ENCODE data around the gene RANGAP1. TPM values are rescaled to one million over a fixed set of nuclear protein-coding genes. Genes with fewer than 3 reads are reported as not detected.

Gene RANGAP1
- total RNA-seq, 1 donor from 2014 or later = 71.5 TPM

- H3K36me3 Mint-ChIP-seq (ENCODE audit: low read depth, unreplicated experiment) = peaks cover 3% of the 10 kb centered on the region
- H3K27me3 Mint-ChIP-seq (ENCODE audit: unreplicated experiment) = peaks cover 12% of the 10 kb centered on the region
- H3K9me3 Mint-ChIP-seq (ENCODE audit: unreplicated experiment) = no peaks in the 10 kb centered on the region
- no peak for TF ChIP-seq CTCF (IDR thresholded peaks at IDR 0.05; ENCODE audit: unreplicated experiment)
- H3K27ac Mint-ChIP-seq (ENCODE audit: unreplicated experiment) = peak overlapping the region; percentile 48
- DNase-seq (ENCODE audit: low spot score) = no peak
- H3K4me1 Mint-ChIP-seq (ENCODE audit: unreplicated experiment) = peaks cover 11% of the 10 kb centered on the region
- no peak overlapping the region for H3K4me3 Mint-ChIP-seq (ENCODE audit: unreplicated experiment)
Measured at GRCh38 chr22:41204066-41204465, 81.9 kb downstream of the RANGAP1 start.

- H3K4me1 Mint-ChIP-seq (ENCODE audit: unreplicated experiment) = peaks cover 11% of the 10 kb centered on the region
- H3K27me3 Mint-ChIP-seq (ENCODE audit: unreplicated experiment) = peaks cover 12% of the 10 kb centered on the region
- H3K27ac Mint-ChIP-seq (ENCODE audit: unreplicated experiment) = no peak overlapping the region
- no peak for DNase-seq (ENCODE audit: low spot score)
- H3K9me3 Mint-ChIP-seq (ENCODE audit: unreplicated experiment) = no peaks in the 10 kb centered on the region
- H3K4me3 Mint-ChIP-seq (ENCODE audit: unreplicated experiment) = no peak overlapping the region
- peaks cover 3% of the 10 kb centered on the region for H3K36me3 Mint-ChIP-seq (ENCODE audit: low read depth, unreplicated experiment)
- TF ChIP-seq CTCF (IDR thresholded peaks at IDR 0.05; ENCODE audit: unreplicated experiment) = no peak
Measured at GRCh38 chr22:41203118-41203517, 82.9 kb downstream of the RANGAP1 start.

- no peaks in the 10 kb centered on the region for H3K9me3 Mint-ChIP-seq (ENCODE audit: unreplicated experiment)
Measured at GRCh38 chr22:41201141-41201540, 84.8 kb downstream of the RANGAP1 start.

GRCh38 chr22:41198027-41198580 is 87.9 kb downstream of the RANGAP1 start:
- peak; percentile 30 for DNase-seq (ENCODE audit: low spot score)
- peaks cover 2% of the 10 kb centered on the region for H3K36me3 Mint-ChIP-seq (ENCODE audit: low read depth, unreplicated experiment)
- TF ChIP-seq CTCF (IDR thresholded peaks at IDR 0.05; ENCODE audit: unreplicated experiment) = no peak
- H3K4me3 Mint-ChIP-seq (ENCODE audit: unreplicated experiment) = peak overlapping the region; percentile 93
- H3K27ac Mint-ChIP-seq (ENCODE audit: unreplicated experiment) = no peak overlapping the region
- H3K9me3 Mint-ChIP-seq (ENCODE audit: unreplicated experiment) = no peaks in the 10 kb centered on the region
- H3K4me1 Mint-ChIP-seq (ENCODE audit: unreplicated experiment) = peaks cover 3% of the 10 kb centered on the region
- H3K27me3 Mint-ChIP-seq (ENCODE audit: unreplicated experiment) = peaks cover 6% of the 10 kb centered on the region

More at GRCh38 chr22:41201141-41201540, 84.8 kb downstream of the RANGAP1 start:
- no peak for DNase-seq (ENCODE audit: low spot score)
- Mint-ChIP-seq H3K36me3 (ENCODE audit: low read depth, unreplicated experiment) (peaks cover 3% of the 10 kb centered on the region), H3K4me3 (ENCODE audit: unreplicated experiment) (no peak overlapping the region), H3K27ac (ENCODE audit: unreplicated experiment) (no peak overlapping the region), H3K4me1 (ENCODE audit: unreplicated experiment) (peaks cover 14% of the 10 kb centered on the region), H3K27me3 (ENCODE audit: unreplicated experiment) (peaks cover 14% of the 10 kb centered on the region)
- no peak for TF ChIP-seq CTCF (IDR thresholded peaks at IDR 0.05; ENCODE audit: unreplicated experiment)

- peaks cover 3% of the 10 kb centered on the region for H3K36me3 Mint-ChIP-seq (ENCODE audit: low read depth, unreplicated experiment)
- peak; percentile 67 for DNase-seq (ENCODE audit: low spot score)
- H3K27ac Mint-ChIP-seq (ENCODE audit: unreplicated experiment) = no peak overlapping the region
- peak overlapping the region; percentile 93 for H3K4me3 Mint-ChIP-seq (ENCODE audit: unreplicated experiment)
- H3K9me3 Mint-ChIP-seq (ENCODE audit: unreplicated experiment) = no peaks in the 10 kb centered on the region
- peaks cover 3% of the 10 kb centered on the region for H3K4me1 Mint-ChIP-seq (ENCODE audit: unreplicated experiment)
- TF ChIP-seq CTCF (IDR thresholded peaks at IDR 0.05; ENCODE audit: unreplicated experiment) = no peak
- peaks cover 5% of the 10 kb centered on the region for H3K27me3 Mint-ChIP-seq (ENCODE audit: unreplicated experiment)
Measured at GRCh38 chr22:41197038-41197972, 88.7 kb downstream of the RANGAP1 start.
